GM19372 (cell line): ENCODE measurements around the gene RTN4.

Experiments
- ATAC-seq: cut with Tn5 transposase; IDR thresholded peaks from one replicate; pipeline ENCODE4 v1.9.1; 2021; ENCODE audit warnings: mild to moderate bottlenecking, low read depth, moderate library complexity; ENCODE audit not compliant: unreplicated experiment

The RTN4 gene

GRCh38 chr2:54936766-54937165 lies 113.5 kb downstream of the RTN4 start:
- ATAC-seq = no peak

- ATAC-seq = no peak
These were observed 114.9 kb downstream of the RTN4 start for GRCh38 chr2:54935389-54935788.

GRCh38 chr2:54931473-54931872 lies 118.8 kb downstream of the RTN4 start:
- ATAC-seq = no peak

DNA sequence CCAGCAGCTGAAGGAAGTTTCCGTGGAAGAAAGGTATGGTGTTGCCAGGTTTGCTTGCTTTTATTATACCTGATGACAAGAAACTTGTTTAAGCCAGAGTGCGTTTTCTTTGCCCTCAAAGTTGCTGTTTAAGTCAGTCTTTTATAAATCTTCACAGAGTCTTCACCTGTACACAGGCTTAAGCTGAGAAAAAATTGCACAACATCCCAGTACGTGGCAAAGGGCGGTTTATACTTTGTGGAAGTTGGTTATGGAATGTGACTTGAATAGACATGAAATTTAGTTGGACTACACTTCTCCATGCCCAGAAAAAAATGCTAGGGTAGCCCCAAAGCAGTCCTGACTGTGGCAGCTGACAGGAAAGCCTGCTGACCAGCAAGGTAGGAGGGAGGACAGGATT lies 121.5 kb downstream of the RTN4 start:
- no peak for ATAC-seq

- ATAC-seq = no peak
These were observed 122.3 kb downstream of the RTN4 start for GRCh38 chr2:54927751-54928615.

DNA sequence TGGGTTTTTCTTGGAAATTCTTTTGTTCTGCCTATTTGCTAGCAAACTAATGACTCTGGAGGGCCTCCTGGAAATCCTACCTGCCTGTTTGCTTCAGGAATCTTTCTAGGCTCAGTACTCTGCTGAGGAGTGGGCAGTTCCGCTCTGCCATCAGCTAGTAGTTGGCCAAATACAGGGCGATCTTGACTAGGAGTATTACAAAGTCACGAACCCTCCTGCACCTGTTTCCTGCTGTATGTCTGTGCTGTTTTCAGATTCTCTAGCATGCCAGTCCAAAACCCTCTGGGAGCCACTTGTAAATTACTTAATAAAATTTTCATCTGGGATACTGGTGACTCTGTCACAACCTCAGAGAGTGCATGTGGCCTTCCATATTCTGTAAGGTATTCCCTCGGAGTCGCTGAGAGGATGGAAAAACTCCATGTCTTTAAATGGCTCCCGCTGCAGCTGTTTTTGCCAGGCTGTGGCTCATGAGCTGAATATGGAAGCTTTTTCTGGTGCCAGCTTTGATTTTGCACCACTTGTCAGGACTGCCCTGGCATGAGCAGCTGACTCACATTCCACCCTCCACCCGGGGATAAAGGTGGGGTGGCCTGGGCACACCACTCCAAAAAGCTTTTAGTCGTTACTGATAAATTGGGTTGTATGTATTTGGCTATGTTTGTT lies 123.0 kb downstream of the RTN4 start:
- ATAC-seq = no peak

- ATAC-seq = no peak
These were observed 125.2 kb downstream of the RTN4 start for GRCh38 chr2:54925022-54925421.

DNA sequence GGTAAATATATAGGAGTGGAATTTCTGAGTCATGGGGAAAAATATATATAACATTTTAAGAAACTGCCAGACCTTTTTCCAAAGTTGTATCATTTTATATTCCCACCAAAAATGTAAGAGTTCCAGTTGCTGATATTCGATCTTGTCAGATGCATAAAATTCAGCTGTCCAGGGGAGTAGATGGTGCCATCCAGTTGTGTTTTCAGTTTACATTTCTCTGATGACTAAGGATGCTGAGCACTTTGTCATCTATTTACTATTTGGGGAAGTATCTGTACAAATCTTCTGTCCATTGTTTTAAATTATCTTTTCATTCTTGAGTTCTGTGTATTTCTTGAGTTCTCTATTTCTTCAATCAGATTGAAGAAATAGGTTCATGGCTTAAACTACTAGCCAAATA lies 126.1 kb downstream of the RTN4 start:
- no peak for ATAC-seq
